H9 (cell line): ENCODE measurements around the gene STRIP1. TPM values are rescaled to one million over a fixed set of nuclear protein-coding genes. Genes with fewer than 3 reads are reported as not detected.

ENCODE experiments used
- DNase-seq: peaks from one replicate; pipeline ENCODE4 v3.0.0-alpha.2; 2017
- H2AFZ ChIP-seq: one replicate; pipeline ENCODE4 v1.6.1; 2013; ENCODE audit warnings: mild to moderate bottlenecking, low read length, control low read depth, moderate library complexity
- H2AK5ac ChIP-seq: 2 replicates; pipeline ENCODE4 v1.6.1; 2013; ENCODE audit warnings: low read length, control low read depth, mixed read lengths; ENCODE audit not compliant: insufficient read length
- H2BK120ac ChIP-seq: one replicate; pipeline ENCODE4 v1.6.1; 2013; ENCODE audit warnings: low read depth, mild to moderate bottlenecking, low read length, control low read depth, inconsistent platforms; ENCODE audit not compliant: poor library complexity, severe bottlenecking
- H2BK12ac ChIP-seq: 2 replicates; pipeline ENCODE4 v1.6.1; 2013; ENCODE audit warnings: low read length, control low read depth, mixed read lengths, low read depth; ENCODE audit not compliant: insufficient read length
- H2BK15ac ChIP-seq: 2 replicates; pipeline ENCODE4 v1.6.1; 2013; ENCODE audit warnings: low read depth, low read length, control low read depth
- H2BK20ac ChIP-seq: one replicate; pipeline ENCODE4 v1.6.1; 2013; ENCODE audit warnings: low read depth, mild to moderate bottlenecking, low read length, control low read depth, inconsistent platforms; ENCODE audit not compliant: poor library complexity, severe bottlenecking
- H2BK5ac ChIP-seq: 2 replicates; pipeline ENCODE4 v1.6.1; 2013; ENCODE audit warnings: low read length, control low read depth, mixed read lengths; ENCODE audit not compliant: insufficient read length
- H3K14ac ChIP-seq: 2 replicates; pipeline ENCODE4 v1.6.1; 2013; ENCODE audit warnings: low read length, control low read depth; ENCODE audit not compliant: insufficient read depth
- H3K18ac ChIP-seq: 2 replicates; pipeline ENCODE4 v1.6.1; 2013; ENCODE audit warnings: low read depth, mild to moderate bottlenecking, mixed read lengths, low read length, control low read depth; ENCODE audit not compliant: insufficient read length
- H3K23ac ChIP-seq: 2 replicates; pipeline ENCODE4 v1.6.1; 2013; ENCODE audit warnings: low read length, control low read depth, mixed read lengths, low read depth; ENCODE audit not compliant: insufficient read length
- H3K23me2 ChIP-seq: 2 replicates; pipeline ENCODE4 v1.6.1; 2013; ENCODE audit warnings: low read depth, mild to moderate bottlenecking, mixed read lengths, low read length, control low read depth; ENCODE audit not compliant: insufficient read length, poor library complexity, severe bottlenecking
- H3K27ac ChIP-seq: 2 replicates; pipeline ENCODE4 v1.5.1; 2013; ENCODE audit warnings: low read length, control low read depth, mixed read lengths, low read depth; ENCODE audit not compliant: insufficient read length
- H3K27me3 ChIP-seq: 2 replicates; pipeline ENCODE4 v1.6.1; 2013; ENCODE audit warnings: low read length, control low read depth, inconsistent platforms; ENCODE audit not compliant: insufficient read depth
- H3K4ac ChIP-seq: 2 replicates; pipeline ENCODE4 v1.6.1; 2013; ENCODE audit warnings: low read depth, mild to moderate bottlenecking, control low read depth, inconsistent platforms, low read length, moderate library complexity
- H3K4me1 ChIP-seq: 2 replicates; pipeline ENCODE4 v1.6.1; 2013; ENCODE audit warnings: low read length, control low read depth, inconsistent platforms; ENCODE audit not compliant: insufficient read depth
- H3K4me2 ChIP-seq: 2 replicates; pipeline ENCODE4 v1.6.1; 2013; ENCODE audit warnings: low read length, control low read depth, mixed read lengths; ENCODE audit not compliant: insufficient read length, insufficient read depth
- H3K56ac ChIP-seq: 2 replicates; pipeline ENCODE4 v1.6.1; 2013; ENCODE audit warnings: low read depth, mild to moderate bottlenecking, mixed read lengths, low read length, control low read depth; ENCODE audit not compliant: insufficient read length
- H3K79me1 ChIP-seq: 2 replicates; pipeline ENCODE4 v1.6.1; 2013; ENCODE audit warnings: low read depth, mild to moderate bottlenecking, moderate library complexity, low read length, control low read depth, inconsistent platforms; ENCODE audit not compliant: insufficient read depth, poor library complexity, severe bottlenecking
- H3K79me2 ChIP-seq: 2 replicates; pipeline ENCODE4 v1.6.1; 2013; ENCODE audit warnings: low read length, control low read depth, inconsistent platforms; ENCODE audit not compliant: insufficient read depth
- H3K9ac ChIP-seq: 2 replicates; pipeline ENCODE4 v1.6.1; 2013; ENCODE audit warnings: low read length, control low read depth, mixed read lengths; ENCODE audit not compliant: insufficient read length; ENCODE audit errors: extremely low read depth
- H3K9me3 ChIP-seq: one replicate; pipeline ENCODE4 v1.6.1; 2013; ENCODE audit warnings: low read depth, low read length, inconsistent platforms; ENCODE audit not compliant: control insufficient read depth
- H3T11ph ChIP-seq: one replicate; pipeline ENCODE4 v1.6.1; 2013; ENCODE audit warnings: mild to moderate bottlenecking, low read length, control low read depth, inconsistent platforms
- H4K20me1 ChIP-seq: one replicate; pipeline ENCODE4 v1.6.1; 2013; ENCODE audit not compliant: control insufficient read depth, insufficient read length, insufficient read depth
- H4K5ac ChIP-seq: 2 replicates; pipeline ENCODE4 v1.6.1; 2013; ENCODE audit warnings: low read depth, mild to moderate bottlenecking, mixed read lengths, low read length, control low read depth; ENCODE audit not compliant: insufficient read length
- H4K8ac ChIP-seq: replicated peaks from 2 replicates; pipeline ENCODE4 v1.6.1; 2013; ENCODE audit warnings: low read length, control low read depth, mixed read lengths, low read depth; ENCODE audit not compliant: insufficient read length
- H4K91ac ChIP-seq: 2 replicates; pipeline ENCODE4 v1.6.1; 2013; ENCODE audit warnings: low read depth, mild to moderate bottlenecking, moderate library complexity, mixed read lengths, low read length, control low read depth; ENCODE audit not compliant: insufficient read length
- H3K27ac Mint-ChIP-seq, 3 experiments: 2 replicates in 2 of 3; 3 replicates in 1 of 3; pipeline ENCODE4 v1.8.0; 2020 to 2021; ENCODE audit warnings: mixed read lengths in 3 of 3, mild to moderate bottlenecking in 1 of 3, moderate library complexity in 1 of 3
- H3K27me3 Mint-ChIP-seq: 2 replicates; pipeline ENCODE4 v1.8.0; 2021; ENCODE audit warnings: low read depth, mild to moderate bottlenecking, moderate library complexity, mixed read lengths
- H3K36me3 Mint-ChIP-seq, 3 experiments: 2 replicates in 2 of 3; 3 replicates in 1 of 3; pipeline ENCODE4 v1.8.0; 2020 to 2021; ENCODE audit warnings: low read depth in 3 of 3, mixed read lengths in 3 of 3; ENCODE audit not compliant: insufficient read depth in 1 of 3
- H3K4me1 Mint-ChIP-seq, 2 experiments: 2 replicates each; pipeline ENCODE4 v1.8.0; 2020; ENCODE audit warnings: mixed read lengths in 2 of 2
- H3K4me3 Mint-ChIP-seq, 2 experiments: 2 replicates in 1 of 2; 3 replicates in 1 of 2; pipeline ENCODE4 v1.8.0; 2020 to 2021; ENCODE audit warnings: mild to moderate bottlenecking in 2 of 2, mixed read lengths in 2 of 2, moderate library complexity in 1 of 2
- H3K9me3 Mint-ChIP-seq, 2 experiments: 2 replicates in 1 of 2; 3 replicates in 1 of 2; pipeline ENCODE4 v1.8.0; 2020; ENCODE audit warnings: mild to moderate bottlenecking in 2 of 2, mixed read lengths in 2 of 2, moderate library complexity in 1 of 2
- CTCF ChIP-seq: fragments of 200-600 bp; sonication (generic); conservative IDR thresholded peaks from 3 replicates; pipeline ENCODE4 v1.8.0; 2021; ENCODE audit warnings: antibody characterized with exemption, mild to moderate bottlenecking
- WGBS: extraction: QIAGEN DNeasy Blood & Tissue Kit; methylation state at CpG from one replicate; pipeline ENCODE4 v1.1.7; 2013; ENCODE audit warnings: missing lambda C conversion rate, low lambda C conversion rate, mixed read lengths; ENCODE audit not compliant: insufficient read length; ENCODE audit errors: extremely low coverage; 5-methylcytosine and 5-hydroxymethylcytosine counted together
- total RNA-seq: library from RNA; stranded (reverse); gene quantifications from 2 replicates; pipeline ENCODE4 v1.2.1, GENCODE V29; 2021

The STRIP1 gene
- total RNA-seq, 1 experiment from 2014 or later: 43.6 TPM

- Histone ChIP-seq H2AFZ (no peak overlapping the region), H3K56ac (no peak overlapping the region), H3K23ac (no peak overlapping the region), H4K20me1 (no peaks in the 10 kb centered on the region), H3K79me1 (no peaks in the 10 kb centered on the region), H3K23me2 (no peaks in the 10 kb centered on the region), H4K5ac (no peak overlapping the region), H4K91ac (no peak overlapping the region), H2BK15ac (no peak overlapping the region), H3K9me3 (no peaks in the 10 kb centered on the region), H2BK12ac (no peak overlapping the region), H2BK20ac (no peak overlapping the region), H3K4ac (no peak overlapping the region), H3K4me1 (no peaks in the 10 kb centered on the region), H3K18ac (no peak overlapping the region), H2AK5ac (no peak overlapping the region), H3K27ac (no peak overlapping the region), H3K14ac (no peak overlapping the region), H3K27me3 (no peaks in the 10 kb centered on the region), H3T11ph (no peak overlapping the region), H2BK5ac (no peak overlapping the region), H2BK120ac (no peak overlapping the region), H4K8ac (no peak overlapping the region), H3K9ac (no peak overlapping the region), H3K4me2 (no peak overlapping the region), H3K79me2 (no peaks in the 10 kb centered on the region)
- no peak for TF ChIP-seq CTCF
- no CpG with 5 or more reads among the region's 7 CpGs for WGBS
- H3K27me3 Mint-ChIP-seq: peaks cover 17% of the 10 kb centered on the region
- no peak for DNase-seq
- H3K36me3 Mint-ChIP-seq: no peaks in the 10 kb centered on the region; a peak in 1 of 7 replicates
- H3K4me1 Mint-ChIP-seq: peaks cover 0 to 5% of the 10 kb centered on the region in 2 experiments; a peak in 1 of 4 replicates
- no peak overlapping the region for H3K27ac Mint-ChIP-seq
- no peaks in the 10 kb centered on the region for H3K9me3 Mint-ChIP-seq
- H3K4me3 Mint-ChIP-seq: no peak overlapping the region
These were observed 67.7 kb downstream of the STRIP1 start for GRCh38 chr1:110102081-110102480.

Other genes starting within 250 kb of the STRIP1 start
- 2.3 and 3.2 TPM in 2 replicates for gene CSF1, start 123.8 kb upstream of the STRIP1 start, total RNA-seq
- gene AHCYL1, start 49.9 kb upstream of the STRIP1 start, total RNA-seq: 86.0 and 89.0 TPM in 2 replicates
- gene ALX3, start 36.0 kb downstream of the STRIP1 start, total RNA-seq: not detected in 2 replicates
- not detected in 2 replicates for gene UBL4B, start 77.8 kb downstream of the STRIP1 start, total RNA-seq
- 0.17 and 0.46 TPM in 2 replicates for gene SLC6A17, start 115.9 kb downstream of the STRIP1 start, total RNA-seq
- gene KCNC4, start 175.7 kb downstream of the STRIP1 start, total RNA-seq: 8.4 and 8.9 TPM in 2 replicates